IMR-90 (cell line): ENCODE results near the gene TPSB2. TPM values are rescaled to one million over a fixed set of nuclear protein-coding genes. Genes with fewer than 3 reads are reported as not detected.

Experiments
- ATAC-seq: fragments of 200-7000 bp; cut with Tn5 transposase; 2 replicates; pipeline ENCODE4 v1.9.1; 2020; ENCODE audit warnings: low read depth, mild to moderate bottlenecking, moderate library complexity
- BruUV-seq: library from RNA; stranded (reverse); fragments of 400-500 nt; replicated peaks from 2 replicates; lab custom pipeline; 2021; lab: Mats Ljungman, UMichigan
- CTCF ChIA-PET: fragments of 300-600 bp; formaldehyde crosslinking; extraction: SDS; loops from one replicate; lab custom pipeline; 2021; ENCODE audit warnings: antibody characterized with exemption; lab: Yijun Ruan, JAX
- POLR2A ChIA-PET: fragments of 300-600 bp; sonication (Branson Sonifier 250); formaldehyde crosslinking; loops from one replicate; lab custom pipeline; 2022; ENCODE audit warnings: antibody characterized with exemption; ENCODE audit not compliant: unreplicated experiment; lab: Charles Lee
- DNase-seq: peaks from one replicate; pipeline ENCODE4 v3.0.0; 2013
- H2AFZ ChIP-seq: replicated peaks from 2 replicates; pipeline ENCODE3; 2013; ENCODE audit warnings: low read length, mild to moderate bottlenecking; ENCODE audit not compliant: poor library complexity
- H2AK5ac ChIP-seq: 2 replicates; pipeline ENCODE4 v1.6.1; 2013; ENCODE audit warnings: low read depth, low read length, inconsistent platforms
- H2AK9ac ChIP-seq: replicated peaks from 2 replicates; pipeline ENCODE3; 2013; ENCODE audit warnings: mild to moderate bottlenecking, low read depth, low read length, moderate library complexity; ENCODE audit not compliant: poor library complexity
- H2BK120ac ChIP-seq: 2 replicates; pipeline ENCODE4 v1.6.1; 2013; ENCODE audit warnings: low read depth, low read length, inconsistent platforms
- H2BK15ac ChIP-seq: 3 replicates; pipeline ENCODE4 v1.6.1; 2013; ENCODE audit warnings: low read depth, low read length, inconsistent platforms
- H2BK20ac ChIP-seq: 2 replicates; pipeline ENCODE4 v1.6.1; 2013; ENCODE audit warnings: low read depth, mild to moderate bottlenecking, inconsistent platforms, low read length, moderate library complexity
- H2BK5ac ChIP-seq: 2 replicates; pipeline ENCODE4 v1.6.1; 2013; ENCODE audit warnings: mild to moderate bottlenecking, low read depth, low read length, inconsistent platforms; ENCODE audit not compliant: poor library complexity, severe bottlenecking
- H3K14ac ChIP-seq: replicated peaks from 2 replicates; pipeline ENCODE4 v1.6.1; 2013; ENCODE audit warnings: low read depth, low read length, inconsistent platforms
- H3K18ac ChIP-seq: 2 replicates; pipeline ENCODE4 v1.6.1; 2013; ENCODE audit warnings: low read depth, low read length, control low read depth
- H3K23ac ChIP-seq: 2 replicates; pipeline ENCODE4 v1.6.1; 2013; ENCODE audit warnings: low read depth, low read length, inconsistent platforms
- H3K27ac ChIP-seq: 2 replicates; pipeline ENCODE4 v1.5.1; 2013; ENCODE audit warnings: mild to moderate bottlenecking, control low read depth, low read length; ENCODE audit not compliant: insufficient read depth
- H3K27me3 ChIP-seq: 2 replicates; pipeline ENCODE4 v1.6.1; 2013; ENCODE audit warnings: low read length; ENCODE audit not compliant: control insufficient read depth, insufficient read depth
- H3K36me3 ChIP-seq: 2 replicates; pipeline ENCODE4 v1.6.1; 2013; ENCODE audit warnings: low read length, mixed read lengths; ENCODE audit not compliant: control insufficient read depth, insufficient read depth
- H3K4ac ChIP-seq: 2 replicates; pipeline ENCODE4 v1.6.1; 2013; ENCODE audit warnings: low read depth, low read length, inconsistent platforms
- H3K4me1 ChIP-seq: 2 replicates; pipeline ENCODE4 v1.6.1; 2013; ENCODE audit warnings: low read length, mixed read lengths; ENCODE audit not compliant: control insufficient read depth, insufficient read depth
- H3K4me2 ChIP-seq: 2 replicates; pipeline ENCODE4 v1.6.1; 2013; ENCODE audit warnings: low read depth, mild to moderate bottlenecking, control low read depth, low read length, moderate library complexity
- H3K4me3 ChIP-seq: 2 replicates; pipeline ENCODE4 v1.5.1; 2013; ENCODE audit warnings: low read depth, mild to moderate bottlenecking, control low read depth, low read length, moderate library complexity; ENCODE audit not compliant: insufficient read depth
- H3K56ac ChIP-seq: 2 replicates; pipeline ENCODE4 v1.6.1; 2013; ENCODE audit warnings: low read length, inconsistent platforms; ENCODE audit not compliant: insufficient read depth; ENCODE audit errors: extremely low read depth
- H3K79me1 ChIP-seq, 2 experiments: 2 replicates each; pipeline ENCODE4 v1.6.1; 2013; ENCODE audit warnings: low read length in 2 of 2, inconsistent platforms in 1 of 2, low read depth in 1 of 2
- H3K9ac ChIP-seq: 2 replicates; pipeline ENCODE4 v1.6.1; 2013; ENCODE audit warnings: low read depth, low read length, control low read depth
- H3K9me1 ChIP-seq: 2 replicates; pipeline ENCODE4 v1.6.1; 2013; ENCODE audit warnings: low read length, inconsistent platforms; ENCODE audit not compliant: insufficient read depth
- H3K9me3 ChIP-seq: 2 replicates; pipeline ENCODE4 v1.6.1; 2013; ENCODE audit warnings: low read length; ENCODE audit not compliant: control insufficient read depth, insufficient read depth
- H4K20me1 ChIP-seq: 2 replicates; pipeline ENCODE4 v1.6.1; 2013; ENCODE audit warnings: low read length, inconsistent platforms; ENCODE audit not compliant: insufficient read depth
- H4K5ac ChIP-seq: 2 replicates; pipeline ENCODE4 v1.6.1; 2013; ENCODE audit warnings: mild to moderate bottlenecking, low read depth, low read length, control low read depth
- H4K8ac ChIP-seq, 2 experiments: 2 replicates each; pipeline ENCODE4 v1.6.1; 2013; ENCODE audit warnings: low read depth in 2 of 2, low read length in 2 of 2, control low read depth in 1 of 2, inconsistent platforms in 1 of 2
- H4K91ac ChIP-seq: 2 replicates; pipeline ENCODE4 v1.6.1; 2013; ENCODE audit warnings: low read depth, low read length, inconsistent platforms; ENCODE audit not compliant: insufficient read depth
- CEBPB ChIP-seq: IDR thresholded peaks from 2 replicates; pipeline ENCODE4 v1.6.1; 2012; ENCODE audit warnings: low read depth, low read length, improper control_type of control experiment
- CHD1 ChIP-seq: IDR thresholded peaks from 2 replicates; pipeline ENCODE4 v1.6.1; 2012; ENCODE audit warnings: low read depth, low read length, improper control_type of control experiment
- MAFK ChIP-seq: IDR thresholded peaks from 2 replicates; pipeline ENCODE4 v1.6.1; 2012; ENCODE audit warnings: low read depth, low read length, improper control_type of control experiment
- RCOR1 ChIP-seq: IDR thresholded peaks from 2 replicates; pipeline ENCODE4 v1.6.1; 2012; ENCODE audit warnings: mild to moderate bottlenecking, low read length, improper control_type of control experiment; ENCODE audit not compliant: insufficient replicate concordance
- WGBS, 2 experiments: methylation state at CpG; one replicate each; pipeline versions ENCODE4 v1.1.5 to v1.1.7; 2013; ENCODE audit warnings: missing lambda C conversion rate in 2 of 2; ENCODE audit not compliant: insufficient read length in 1 of 2; ENCODE audit errors: extremely low coverage in 2 of 2; 5-methylcytosine and 5-hydroxymethylcytosine counted together
- dilution Hi-C: fragments of 300-500 bp; cut with HindIII; formaldehyde crosslinking; loops from one replicate; pipeline ENCODE4 v1.14.3; 2018; ENCODE audit warnings: low sequenced_read_pairs; ENCODE audit not compliant: unreplicated experiment
- in situ Hi-C: fragments of 300-500 bp; cut with MboI; formaldehyde crosslinking; loops from 3 replicates; pipeline ENCODE4 v1.14.3; 2019; ENCODE audit warnings: low sequenced_read_pairs, inconsistent platforms, mixed read lengths
- intact Hi-C: fragments of 100-400 bp; cut with micrococcal nuclease; formaldehyde crosslinking; loops from 2 replicates; pipeline ENCODE4 v1.10.0; 2022
- polyA plus RNA-seq, 3 experiments: library from polyadenylated mRNA; depleted of rRNA; stranded (reverse); fragments of >200 nt; gene quantifications; 2 replicates each; pipeline ENCODE4 v1.2.3, GENCODE V29; 2012; ENCODE audit warnings: low replicate concordance in 1 of 3
- total RNA-seq: library from RNA; depleted of rRNA; stranded (reverse); fragments of >200 nt; gene quantifications from 2 replicates; pipeline ENCODE4 v1.2.3, GENCODE V29; 2012
- TF ChIP-seq, protein P1 (sequence below): conservative IDR thresholded peaks from 2 replicates; pipeline ENCODE4 v1.5.1; 2012; ENCODE audit warnings: mild to moderate bottlenecking, low read depth, low read length, improper control_type of control experiment

TPSB2 gene
- total and polyA plus RNA-seq, 2 of the 4 experiments (the other 2 are of a cell fraction): not detected

GRCh38 chr16:1204933-1205332 is 25.1 kb downstream of the TPSB2 start:
- ATAC-seq: no peak
- H3K4me3 ChIP-seq: no peak overlapping the region
- no peak overlapping the region for H3K4ac ChIP-seq
- H2AFZ ChIP-seq: no peak overlapping the region
- no peak for DNase-seq
- no peak overlapping the region for H2BK20ac ChIP-seq
- H3K23ac ChIP-seq: no peak overlapping the region
- no TSS peak for BruUV-seq
- no peaks in the 10 kb centered on the region for H4K20me1 ChIP-seq
- H3K9me3 ChIP-seq: no peaks in the 10 kb centered on the region
- H3K4me2 ChIP-seq: no peak overlapping the region
- intact Hi-C loops (no loop called here), in situ Hi-C loops (loop anchor here (25.0 kb wide), 1 partner anchor 393 kb away; the partner anchor contains the start of gene GNG13), dilution Hi-C loops (no loop called here)
- H4K8ac ChIP-seq: no peak overlapping the region
- H2BK120ac ChIP-seq: no peak overlapping the region
- POLR2A ChIA-PET: no interaction called here
- no peak overlapping the region for H2BK15ac ChIP-seq
- H2BK5ac ChIP-seq: no peak overlapping the region
- H3K18ac ChIP-seq: no peak overlapping the region
- H2AK9ac ChIP-seq: no peak overlapping the region
- no peak overlapping the region for H2AK5ac ChIP-seq
- no peaks in the 10 kb centered on the region for H3K9me1 ChIP-seq
- no peaks in the 10 kb centered on the region for H3K79me1 ChIP-seq
- CTCF ChIA-PET: no interaction called here
- H4K5ac ChIP-seq: no peak overlapping the region
- no peak overlapping the region for H3K27ac ChIP-seq
- no peak overlapping the region for H3K9ac ChIP-seq
- no peak overlapping the region for H3K56ac ChIP-seq
- WGBS, 2 experiments: 87% methylated on average over 7 of the region's 21 CpGs; no CpG with 5 or more reads in 1 of the 2 experiments
- no peak for TF ChIP-seq CHD1
- TF ChIP-seq RCOR1: no peak
- TF ChIP-seq CEBPB: no peak
- TF ChIP-seq, protein P1, sequence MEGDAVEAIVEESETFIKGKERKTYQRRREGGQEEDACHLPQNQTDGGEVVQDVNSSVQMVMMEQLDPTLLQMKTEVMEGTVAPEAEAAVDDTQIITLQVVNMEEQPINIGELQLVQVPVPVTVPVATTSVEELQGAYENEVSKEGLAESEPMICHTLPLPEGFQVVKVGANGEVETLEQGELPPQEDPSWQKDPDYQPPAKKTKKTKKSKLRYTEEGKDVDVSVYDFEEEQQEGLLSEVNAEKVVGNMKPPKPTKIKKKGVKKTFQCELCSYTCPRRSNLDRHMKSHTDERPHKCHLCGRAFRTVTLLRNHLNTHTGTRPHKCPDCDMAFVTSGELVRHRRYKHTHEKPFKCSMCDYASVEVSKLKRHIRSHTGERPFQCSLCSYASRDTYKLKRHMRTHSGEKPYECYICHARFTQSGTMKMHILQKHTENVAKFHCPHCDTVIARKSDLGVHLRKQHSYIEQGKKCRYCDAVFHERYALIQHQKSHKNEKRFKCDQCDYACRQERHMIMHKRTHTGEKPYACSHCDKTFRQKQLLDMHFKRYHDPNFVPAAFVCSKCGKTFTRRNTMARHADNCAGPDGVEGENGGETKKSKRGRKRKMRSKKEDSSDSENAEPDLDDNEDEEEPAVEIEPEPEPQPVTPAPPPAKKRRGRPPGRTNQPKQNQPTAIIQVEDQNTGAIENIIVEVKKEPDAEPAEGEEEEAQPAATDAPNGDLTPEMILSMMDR: no peak
- no peak for TF ChIP-seq MAFK
- no peak overlapping the region for H4K91ac ChIP-seq
- no peaks in the 10 kb centered on the region for H3K27me3 ChIP-seq
- H3K36me3 ChIP-seq: no peaks in the 10 kb centered on the region; the same call in 1 of the 2 replicates
- no peak overlapping the region for H3K14ac ChIP-seq
- no peaks in the 10 kb centered on the region for H3K4me1 ChIP-seq
